NOMO-1 treated with DMSO at 0.1 percent for 48 hours (cell line): ENCODE measurements around the gene CACNA1A.
"Not testable (repeated sequence)": the region's sequence is repeated elsewhere in the genome, so short reads cannot be mapped to it uniquely, and the experiment has no call there.

ENCODE experiments used
- DNase-seq: peaks from one replicate; lab custom pipeline; 2025; ENCODE audit not compliant: unreplicated experiment; lab: John Stamatoyannopoulos, UW

The CACNA1A gene

DNA sequence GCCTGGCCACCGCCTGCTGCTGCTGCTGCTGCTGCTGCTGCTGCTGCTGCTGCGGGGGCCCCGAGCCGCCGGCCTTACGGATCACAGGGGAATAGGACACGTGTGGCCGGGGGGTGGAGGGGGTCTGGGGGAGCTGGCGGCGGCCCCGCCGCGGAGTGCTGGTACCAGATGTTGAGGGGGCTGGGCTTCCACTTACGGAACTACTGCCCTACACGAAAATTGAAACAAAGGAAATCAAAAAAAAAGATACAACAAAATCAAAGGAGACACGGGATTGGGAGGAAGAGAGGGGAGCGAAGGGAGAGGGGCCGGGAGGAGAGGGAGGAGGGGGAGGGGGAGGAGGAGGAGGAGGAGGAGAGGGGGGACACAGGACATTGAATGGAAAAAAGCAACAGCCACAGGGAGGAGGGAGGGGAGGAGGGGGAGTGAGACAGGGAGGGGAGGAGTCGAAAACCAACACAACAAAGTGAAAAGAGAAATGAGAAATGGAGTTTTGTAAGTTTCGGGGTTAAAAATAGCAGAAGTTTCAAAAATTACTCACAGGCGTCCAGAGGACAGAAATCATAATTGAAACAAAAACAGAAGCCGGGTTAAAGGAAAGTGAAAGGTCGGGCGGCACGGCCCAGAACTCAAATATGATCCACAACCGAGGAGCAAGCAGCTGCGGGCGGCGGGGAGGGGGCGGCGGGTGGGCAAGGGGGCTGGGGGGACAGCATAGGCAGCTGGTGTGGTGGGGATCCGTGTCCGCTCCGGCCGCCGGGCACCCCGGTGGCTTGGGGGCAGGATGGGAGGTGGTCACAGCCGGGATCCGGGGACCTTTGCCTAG, 298.2 kb downstream of the CACNA1A start:
- peak; percentile 96 for DNase-seq

DNA sequence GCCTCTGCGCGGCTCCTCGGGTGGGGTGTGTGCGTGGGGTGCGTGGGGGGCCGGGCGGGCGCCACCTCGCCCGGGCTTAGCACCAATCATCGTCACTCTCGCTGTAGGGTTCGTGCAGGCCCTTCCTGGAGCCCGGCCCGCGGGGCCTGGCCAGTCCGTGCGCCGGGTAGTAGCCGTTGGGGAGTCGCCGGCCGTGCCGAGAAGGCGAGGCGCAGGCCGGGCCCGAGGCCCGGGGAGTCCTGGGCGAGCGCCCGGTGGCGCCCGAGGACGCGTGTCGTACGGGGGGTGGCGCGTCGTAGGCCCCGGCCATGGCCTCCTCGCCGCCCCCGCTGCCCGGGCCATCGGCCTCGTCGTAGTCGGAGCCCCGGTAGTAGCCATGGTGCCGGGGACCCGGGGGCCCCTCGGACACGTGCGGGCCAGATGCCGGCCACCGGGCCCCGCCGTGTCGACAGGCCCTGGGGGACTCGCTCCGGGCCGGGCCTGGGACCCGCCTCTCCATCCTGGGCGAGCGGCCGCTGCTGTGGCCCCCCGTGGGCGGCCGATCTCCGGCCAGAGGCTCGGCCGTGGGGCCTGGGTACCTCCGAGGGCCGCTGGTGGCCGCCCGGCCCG, 298.9 kb downstream of the CACNA1A start:
- DNase-seq, result no peak

DNA sequence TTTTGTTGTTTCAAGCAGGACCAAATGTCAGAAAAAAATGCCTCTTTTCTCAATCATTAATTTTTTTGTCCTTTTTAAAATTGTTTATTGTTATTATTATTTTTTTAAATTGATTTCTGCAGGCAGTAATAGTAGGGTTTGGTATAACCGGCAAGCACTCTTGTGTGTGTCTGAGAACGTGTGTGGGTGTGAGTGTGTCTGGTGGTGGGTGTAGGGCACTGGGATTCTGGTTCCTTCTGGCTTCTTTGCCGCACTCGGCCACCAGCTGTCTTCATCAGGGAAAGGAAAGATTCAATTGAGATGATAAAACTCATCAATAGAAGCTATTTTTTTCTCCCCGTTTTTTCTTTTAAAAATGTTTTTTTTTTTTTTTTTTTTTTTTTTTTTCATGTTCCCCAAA, 299.7 kb downstream of the CACNA1A start:
- DNase-seq, result no peak

DNA sequence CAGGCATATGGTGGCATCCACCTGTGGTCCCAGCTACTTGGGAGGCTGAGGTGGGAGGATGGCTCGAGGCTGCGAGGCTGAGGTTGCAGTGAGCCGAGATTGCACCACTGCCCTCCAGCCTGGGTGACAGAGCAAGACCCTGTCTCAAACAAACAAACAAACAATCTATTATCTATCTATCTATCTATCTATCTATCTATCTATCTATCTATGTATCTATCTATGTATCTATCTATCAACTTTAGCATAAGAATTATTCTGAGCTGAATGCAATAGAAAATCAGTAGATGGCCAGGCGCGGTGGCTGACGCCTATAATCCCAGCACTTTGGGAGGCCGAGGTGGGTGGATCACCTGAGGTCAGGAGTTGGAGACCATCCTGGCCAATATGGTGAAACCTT, 304.2 kb downstream of the CACNA1A start:
- DNase-seq, result not testable (repeated sequence)

DNA sequence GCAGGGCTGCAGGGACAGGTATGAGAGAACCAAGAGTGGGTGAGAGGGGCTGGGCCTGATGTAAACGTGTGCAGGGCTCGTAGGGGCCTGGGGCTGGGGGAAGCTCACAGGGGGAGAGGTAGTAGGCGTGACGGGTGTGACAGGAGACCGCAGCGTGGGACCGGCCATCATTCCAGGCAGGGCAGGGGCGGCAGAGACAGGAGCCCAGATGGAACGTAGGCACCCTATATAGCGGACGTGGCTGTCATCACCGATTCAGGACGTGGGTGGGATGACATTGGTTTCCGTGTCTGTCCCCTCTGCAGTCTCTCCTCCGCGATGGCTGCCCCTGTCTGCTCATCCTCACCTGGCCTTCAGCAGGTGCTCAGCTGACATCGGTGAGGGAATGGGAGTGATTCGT, 307.6 kb downstream of the CACNA1A start:
- DNase-seq, result no peak

DNA sequence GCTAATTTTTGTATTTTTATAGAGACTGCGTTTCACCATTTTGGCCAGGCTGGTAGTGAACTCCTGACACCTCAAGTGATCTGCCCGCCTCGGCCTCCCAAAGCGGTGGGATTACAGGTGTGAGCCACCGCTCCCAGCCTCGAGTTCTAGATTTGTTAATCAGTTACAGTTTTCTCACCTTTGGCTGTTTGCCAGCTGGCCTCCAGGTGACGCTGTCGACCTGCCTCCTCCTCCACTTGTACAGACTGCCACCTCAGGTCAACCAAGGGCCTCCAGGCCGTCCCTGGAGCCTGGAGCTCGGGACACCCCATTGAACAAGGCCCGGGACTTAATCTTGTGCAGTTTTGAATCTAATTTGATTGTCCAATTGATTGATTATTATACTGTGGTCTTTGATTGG, 310.6 kb downstream of the CACNA1A start:
- DNase-seq, result peak; percentile 45

DNA sequence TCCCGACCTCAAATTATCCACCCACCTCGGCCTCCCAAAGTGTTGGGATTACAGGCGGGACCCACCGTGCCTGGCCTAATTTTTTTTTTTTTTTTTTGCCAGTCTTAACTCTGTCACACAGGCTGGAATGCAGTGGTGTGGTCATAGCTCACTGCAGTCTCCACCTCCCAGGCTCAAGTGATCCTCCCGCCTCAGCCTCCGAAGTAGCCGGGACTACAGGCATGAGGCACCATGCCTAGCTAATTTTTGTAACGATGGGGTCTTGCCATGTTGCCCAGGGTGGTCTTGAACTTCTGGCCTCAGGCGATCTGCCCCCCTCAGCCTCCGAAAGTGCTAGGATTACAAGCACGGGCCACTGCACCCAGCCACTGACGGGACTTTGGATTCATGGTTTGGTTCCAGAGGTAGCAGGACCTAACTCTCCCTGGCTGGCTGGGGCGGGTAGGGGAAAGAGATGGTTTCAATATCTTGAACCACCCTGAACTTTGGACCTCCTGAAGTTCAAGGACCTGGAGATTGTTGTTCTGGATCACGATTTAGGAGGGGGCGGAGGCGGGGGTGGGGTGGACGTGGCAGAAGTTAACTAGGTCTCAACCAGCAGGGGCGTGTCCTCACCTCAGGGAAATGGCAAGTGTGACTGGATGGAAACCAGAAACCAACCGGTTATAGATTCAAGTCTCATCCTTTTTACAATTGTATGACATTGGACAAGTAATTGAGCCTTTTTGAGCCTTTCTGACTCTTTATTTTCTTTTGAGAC, 315.3 kb downstream of the CACNA1A start:
- no peak for DNase-seq

DNA sequence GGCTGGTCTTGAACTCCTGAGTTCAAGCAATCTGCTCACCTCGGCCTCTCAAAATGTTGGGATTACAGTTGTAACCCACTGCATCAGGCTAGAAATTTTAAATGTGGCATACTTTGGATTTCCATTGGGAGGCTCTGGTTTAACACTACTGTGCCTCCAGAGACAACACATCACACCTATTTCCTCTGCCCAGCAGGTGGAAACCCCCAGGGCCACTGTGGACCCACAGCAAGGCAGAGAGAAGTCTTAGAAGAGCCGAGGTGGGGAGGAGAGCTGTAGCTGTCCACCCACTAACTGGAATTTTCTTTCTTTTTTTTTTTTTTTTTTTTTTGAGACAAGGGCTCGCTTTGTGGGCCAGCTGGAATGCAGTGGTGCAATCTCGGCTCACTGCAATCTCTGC, 316.7 kb downstream of the CACNA1A start:
- DNase-seq, result no peak

DNA sequence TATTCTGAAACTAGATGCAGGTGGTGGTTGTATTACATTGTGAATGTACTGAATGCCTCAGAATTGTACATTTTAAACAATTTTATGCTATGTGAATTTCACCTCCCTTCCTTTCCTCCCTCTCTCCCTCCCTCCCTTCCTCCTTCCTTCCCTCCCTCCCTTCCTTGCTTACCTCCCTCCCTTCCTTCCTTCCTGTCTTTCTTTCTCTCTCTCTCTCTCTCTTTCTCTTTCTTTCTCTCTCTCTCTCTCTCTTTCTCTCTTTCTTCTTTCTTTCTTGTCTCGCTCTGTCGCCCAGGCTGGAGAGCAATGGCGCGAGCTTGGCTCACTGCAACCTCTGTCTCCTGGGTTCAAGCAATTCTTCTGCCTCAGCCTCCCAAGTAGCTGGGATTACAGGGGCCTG, 318.9 kb downstream of the CACNA1A start:
- no peak for DNase-seq

DNA sequence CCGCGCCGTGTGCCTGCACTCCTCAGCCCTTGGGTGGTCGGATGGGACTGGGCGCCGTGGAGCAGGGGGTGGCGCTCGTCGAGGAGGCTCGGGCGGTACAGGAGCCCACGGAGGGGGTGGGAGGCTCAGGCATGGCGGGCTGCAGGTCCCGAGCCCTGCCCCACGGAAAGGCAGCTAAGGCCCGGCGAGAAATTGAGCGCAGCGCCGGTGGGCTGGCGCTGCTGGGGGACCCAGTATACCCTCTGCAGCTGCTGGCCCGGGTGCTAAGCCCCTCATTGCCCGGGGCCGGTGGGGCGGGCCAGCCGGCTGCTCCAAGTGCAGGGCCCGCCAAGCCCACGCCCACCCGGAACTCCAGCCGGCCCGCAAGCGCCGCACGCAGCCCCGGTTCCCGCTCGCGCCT, 319.6 kb downstream of the CACNA1A start:
- not testable (repeated sequence) for DNase-seq

DNA sequence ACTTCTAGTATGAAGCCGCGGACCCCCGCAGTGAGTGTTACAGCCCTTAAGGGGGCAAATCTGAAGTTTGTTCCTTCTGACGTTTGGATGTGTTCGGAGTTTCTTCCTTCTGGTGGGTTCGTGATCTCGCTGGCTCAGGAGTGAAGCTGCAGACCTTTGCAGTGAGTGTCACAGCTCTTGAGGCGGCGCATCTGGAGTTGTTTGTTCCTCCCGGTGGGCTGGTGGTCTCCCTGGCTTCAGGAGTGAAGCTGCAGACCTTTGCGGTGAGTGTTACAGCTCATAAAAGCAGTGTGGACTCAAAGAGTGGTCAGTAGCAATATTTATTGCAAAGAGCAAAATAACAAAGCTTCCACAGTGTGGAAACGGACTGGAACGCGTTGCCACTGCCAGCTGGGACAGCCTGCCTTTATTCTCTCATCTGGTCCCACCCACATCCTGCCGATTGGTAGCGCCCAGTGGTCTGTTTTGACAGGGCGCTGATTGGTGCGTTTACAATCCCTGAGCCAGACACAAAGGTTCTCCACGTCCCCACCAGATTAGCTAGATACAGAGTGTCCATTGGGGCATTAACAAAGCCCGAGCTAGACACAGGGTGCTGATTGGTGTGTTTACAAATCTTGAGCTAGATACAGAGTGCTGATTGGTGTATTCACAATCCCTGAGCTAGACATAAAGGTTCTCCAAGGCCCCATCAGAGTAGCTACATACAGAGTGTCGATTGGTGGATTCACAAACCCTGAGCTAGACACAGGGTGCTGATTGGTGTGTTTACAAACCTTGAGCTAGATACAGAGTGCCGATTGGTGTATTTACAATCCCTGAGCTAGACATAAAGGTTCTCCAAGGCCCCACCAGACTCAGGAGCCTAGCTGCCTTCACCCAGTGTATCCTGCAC, 320.3 kb downstream of the CACNA1A start:
- DNase-seq, result not testable (repeated sequence)

DNA sequence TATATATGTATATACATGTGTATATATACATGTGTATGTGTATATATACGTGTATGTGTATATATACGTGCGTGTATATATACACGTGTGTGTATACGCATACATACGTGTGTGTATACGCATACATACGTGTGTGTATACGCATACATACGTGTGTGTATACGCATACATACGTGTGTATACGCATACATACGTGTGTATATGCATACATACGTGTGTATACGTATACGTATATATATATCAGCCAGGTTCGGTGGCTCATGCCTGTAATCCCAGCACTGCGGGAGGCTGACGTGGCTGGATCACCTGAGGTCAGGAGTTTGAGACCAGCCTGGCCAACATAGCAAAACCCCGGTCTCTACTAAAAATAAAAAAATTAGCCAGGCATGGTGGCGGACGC, 321.4 kb downstream of the CACNA1A start:
- not testable (repeated sequence) for DNase-seq

DNA sequence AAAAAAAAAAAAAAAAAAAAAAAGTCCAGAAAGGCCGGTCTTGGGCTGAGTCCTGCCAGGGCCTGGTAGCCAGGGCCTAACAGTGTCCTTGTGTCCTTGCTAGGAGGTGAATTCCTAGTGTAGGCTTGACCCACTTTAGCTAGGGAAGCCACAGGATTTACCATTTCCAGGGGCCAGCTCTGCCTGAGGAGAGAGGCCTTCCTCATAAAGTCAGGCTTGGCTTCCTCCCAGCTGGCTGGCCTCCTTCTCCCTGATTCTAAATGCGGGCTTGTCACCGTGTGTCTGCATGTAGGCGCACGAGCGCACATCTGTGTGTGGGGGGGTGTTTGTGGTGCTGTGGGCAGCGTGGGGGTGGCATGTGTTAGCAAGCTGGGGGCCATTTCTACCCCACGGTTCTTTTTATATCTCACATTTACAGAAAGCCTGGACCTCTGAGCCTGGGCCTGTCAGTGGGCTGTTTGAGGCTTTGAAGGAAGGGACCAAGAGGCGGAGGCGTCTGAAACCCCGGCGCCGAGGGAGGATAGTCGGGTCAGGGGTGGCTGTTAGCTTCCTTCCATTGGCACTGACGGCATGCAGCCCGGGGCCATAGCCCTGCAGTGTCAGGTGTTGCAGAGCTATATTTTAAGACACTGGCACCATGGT, 324.4 kb downstream of the CACNA1A start:
- DNase-seq, result no peak

DNA sequence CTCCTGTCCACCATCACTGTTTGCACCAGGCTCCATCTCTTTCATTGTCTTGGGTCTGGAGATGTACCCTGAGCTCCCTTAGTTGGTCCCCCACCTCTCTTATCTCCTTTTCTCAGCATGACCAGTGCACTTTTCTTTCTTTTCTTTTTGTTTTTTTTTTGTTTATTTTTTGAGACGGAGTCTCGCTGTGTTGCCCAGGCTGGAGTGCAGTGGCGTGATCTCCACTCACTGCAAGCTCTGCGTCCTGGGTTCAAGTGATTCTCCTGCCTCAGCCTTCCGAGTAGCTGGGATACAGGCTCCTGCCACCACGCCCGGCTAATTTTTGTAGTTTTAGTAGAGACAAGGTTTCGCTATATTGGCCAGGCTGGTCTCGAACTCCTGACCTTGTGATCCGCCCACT, 328.0 kb downstream of the CACNA1A start:
- not testable (repeated sequence) for DNase-seq

DNA sequence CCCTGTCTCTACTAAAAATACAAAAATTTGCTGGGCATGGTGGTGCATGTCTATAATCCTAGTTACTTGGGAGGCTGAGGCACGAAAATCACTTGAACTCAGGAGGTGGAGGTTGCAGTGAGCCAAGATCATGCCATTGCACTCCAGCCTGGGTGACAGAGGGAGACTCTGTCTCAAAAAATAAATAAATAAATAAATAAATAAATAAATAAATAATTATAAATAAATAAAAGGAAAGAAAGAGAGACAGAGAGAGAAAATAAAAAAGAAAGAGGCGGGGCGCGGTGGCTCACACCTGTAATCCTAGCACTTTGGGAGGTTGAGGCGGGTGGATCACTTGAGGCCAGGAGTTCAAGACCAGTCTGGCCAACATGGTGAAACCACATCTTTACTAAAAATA, 328.7 kb downstream of the CACNA1A start:
- DNase-seq, result not testable (repeated sequence)

DNA sequence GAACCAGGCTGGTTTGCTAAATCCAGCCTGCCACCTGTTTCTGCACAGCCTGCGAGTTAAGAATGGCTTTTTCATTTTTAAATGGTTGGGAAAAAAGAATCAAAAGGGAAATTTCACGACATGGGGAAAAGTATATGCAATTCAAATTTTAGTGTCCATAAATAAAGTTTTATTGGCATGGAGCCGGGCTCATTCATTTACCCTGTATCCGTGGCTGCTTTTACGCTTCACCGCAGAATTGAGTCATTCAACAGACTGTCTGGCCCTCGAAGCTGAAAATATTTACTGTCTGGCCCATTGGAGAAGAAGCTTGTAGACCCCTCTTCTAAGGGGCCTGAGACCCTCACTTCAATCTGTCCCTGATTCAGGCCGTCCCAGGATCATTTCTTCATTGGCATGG, 329.9 kb downstream of the CACNA1A start:
- DNase-seq, result no peak

DNA sequence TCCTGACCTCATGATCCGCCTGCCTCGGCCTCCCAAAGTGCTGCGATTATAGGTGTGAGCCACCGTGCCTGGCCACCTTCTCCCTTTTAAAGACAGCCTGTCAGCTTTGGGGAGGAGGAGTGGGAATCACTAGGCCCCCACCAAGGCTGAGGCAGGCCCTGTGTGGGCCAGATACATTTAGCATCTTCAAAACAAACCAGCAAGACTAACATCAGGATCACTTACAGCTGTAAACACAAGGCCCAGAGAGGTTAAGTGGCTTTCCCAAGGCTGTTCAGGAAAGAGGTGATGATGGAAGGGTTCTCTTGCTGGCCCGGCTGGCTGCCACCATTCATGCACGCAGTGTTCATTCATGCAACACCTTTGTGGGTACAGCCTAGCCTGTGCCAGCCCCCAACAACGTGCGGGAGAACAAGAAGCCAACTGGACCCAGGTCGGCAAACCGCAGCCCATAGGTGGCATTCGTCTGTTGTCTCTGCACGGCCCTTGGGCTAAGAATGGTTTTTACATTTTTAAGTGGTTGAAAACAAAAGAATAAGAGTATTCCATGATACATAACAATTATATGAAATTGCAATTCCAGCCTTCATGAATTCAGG, 333.0 kb downstream of the CACNA1A start:
- no peak for DNase-seq

DNA sequence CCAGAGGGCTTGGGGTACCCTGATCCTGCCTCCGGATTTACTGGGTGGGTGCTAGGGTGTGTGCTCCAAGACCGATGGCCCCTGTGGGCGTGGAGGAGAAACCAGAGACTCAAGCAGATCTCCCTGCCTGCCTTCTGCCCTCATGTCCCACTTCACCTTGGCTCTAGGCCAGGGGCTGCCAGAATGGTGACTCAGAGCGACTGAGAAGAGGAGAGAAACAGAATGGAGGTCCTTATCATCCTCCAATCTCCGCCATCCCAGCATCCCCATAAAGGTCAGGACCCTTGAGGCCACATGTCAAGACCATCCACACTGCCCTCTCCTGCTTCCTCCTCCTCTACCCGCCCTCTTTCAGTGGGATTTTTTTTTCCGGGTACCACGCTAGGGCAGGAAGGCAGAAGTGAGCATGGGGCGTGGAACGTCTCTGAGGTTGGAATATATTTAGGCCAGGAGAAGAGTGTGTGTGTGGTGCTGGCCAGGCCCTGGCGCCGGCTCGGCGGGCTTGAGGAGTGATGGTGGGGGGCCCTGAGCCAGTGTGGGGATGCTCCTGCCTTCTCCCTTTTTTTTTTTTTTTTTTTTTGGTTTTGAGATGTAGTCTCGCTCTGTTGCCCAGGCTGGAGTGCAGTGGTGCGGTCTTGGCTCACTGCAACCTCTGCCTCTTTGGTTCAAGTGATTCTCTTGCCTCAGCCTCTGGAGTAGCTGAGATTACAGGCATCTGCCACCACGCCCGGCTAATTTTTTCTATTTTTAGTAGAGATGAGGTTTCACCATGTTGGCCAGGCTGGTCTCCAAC, 333.7 kb downstream of the CACNA1A start:
- peak; percentile 9 for DNase-seq

DNA sequence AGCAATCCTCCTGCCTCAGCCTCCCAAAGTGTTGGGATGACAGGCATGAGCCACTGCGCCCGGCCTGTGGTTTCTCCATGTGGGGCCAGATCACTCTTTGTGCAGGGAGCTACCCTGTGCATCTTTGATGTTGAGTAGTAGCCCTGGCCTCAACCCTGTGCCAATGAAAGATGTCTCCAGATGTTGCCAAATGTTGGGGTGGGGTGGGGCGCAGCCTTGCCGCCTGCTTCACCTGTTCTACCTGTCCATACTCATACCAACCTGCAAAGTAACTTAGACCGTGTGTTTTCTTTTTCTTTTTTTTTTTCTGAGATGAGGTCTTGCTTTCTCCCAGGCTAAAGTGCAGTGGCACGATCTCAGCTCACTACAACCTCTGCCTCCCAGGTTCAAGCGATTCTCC, 335.1 kb downstream of the CACNA1A start:
- DNase-seq, result no peak
